Measurements from ENCODE around the gene PRKACA.
A peak's percentile ranks its signal among the peaks of the same experiment; 100 is the strongest.

The PRKACA gene

GRCh38 chr19:14116918-14117578 is 514 bp downstream of the PRKACA start:
- peak in 1 of 3 experiments; percentile 4 for DNase-seq (ENCODE audit: low read depth in 3 of 3)

- DNase-seq (ENCODE audit: low read depth in 3 of 3) = no peak
These were observed 1.0 kb downstream of the PRKACA start for GRCh38 chr19:14116525-14116917.

- DNase-seq (ENCODE audit: low read depth in 3 of 3) = no peak
These were observed 1.8 kb downstream of the PRKACA start for GRCh38 chr19:14115756-14116155.

GRCh38 chr19:14114854-14115253 is 2.7 kb downstream of the PRKACA start:
- peak in 1 of 3 experiments; percentile 46 for DNase-seq (ENCODE audit: low read depth in 3 of 3)

- DNase-seq (ENCODE audit: low read depth in 3 of 3) = no peak
These were observed 3.1 kb downstream of the PRKACA start for GRCh38 chr19:14114439-14114838.

GRCh38 chr19:14113762-14114414 is 3.7 kb downstream of the PRKACA start:
- DNase-seq (ENCODE audit: low read depth in 3 of 3) = peak in 1 of 3 experiments; percentile 55

- DNase-seq (ENCODE audit: low read depth in 3 of 3) = no peak
These were observed 4.7 kb downstream of the PRKACA start for GRCh38 chr19:14112809-14113385.

GRCh38 chr19:14112051-14112808 is 5.3 kb downstream of the PRKACA start:
- DNase-seq (ENCODE audit: low read depth in 3 of 3) = no peak

- DNase-seq (ENCODE audit: low read depth in 3 of 3) = no peak
These were observed 6.1 kb downstream of the PRKACA start for GRCh38 chr19:14111486-14111885.

GRCh38 chr19:14110650-14111049 is 6.9 kb downstream of the PRKACA start:
- DNase-seq (ENCODE audit: low read depth in 3 of 3) = no peak

GRCh38 chr19:14107581-14108461 is 9.7 kb downstream of the PRKACA start:
- no peak for DNase-seq (ENCODE audit: low read depth in 3 of 3)

GRCh38 chr19:14106840-14107239 is 10.7 kb downstream of the PRKACA start:
- DNase-seq (ENCODE audit: low read depth in 3 of 3) = no peak

- DNase-seq (ENCODE audit: low read depth in 3 of 3) = no peak
These were observed 11.9 kb downstream of the PRKACA start for GRCh38 chr19:14105680-14106079.

- DNase-seq (ENCODE audit: low read depth in 3 of 3) = no peak
These were observed 14.3 kb downstream of the PRKACA start for GRCh38 chr19:14103310-14103709.

- no peak for DNase-seq (ENCODE audit: low read depth in 3 of 3)
These were observed 14.8 kb downstream of the PRKACA start for GRCh38 chr19:14102756-14103155.

GRCh38 chr19:14102102-14102696 is 15.4 kb downstream of the PRKACA start:
- DNase-seq (ENCODE audit: low read depth in 3 of 3) = no peak

GRCh38 chr19:14101003-14101545 is 16.5 kb downstream of the PRKACA start:
- DNase-seq (ENCODE audit: low read depth in 3 of 3) = no peak

- DNase-seq (ENCODE audit: low read depth in 3 of 3) = no peak
These were observed 19.9 kb downstream of the PRKACA start for GRCh38 chr19:14097532-14098151.

- no peak for DNase-seq (ENCODE audit: low read depth in 3 of 3)
These were observed 21.1 kb downstream of the PRKACA start for GRCh38 chr19:14096272-14096992.

- no peak for DNase-seq (ENCODE audit: low read depth in 3 of 3)
These were observed 22.7 kb downstream of the PRKACA start for GRCh38 chr19:14094854-14095253.
